GM12878 (cell line): ENCODE measurements around the gene CUTC.

ENCODE experiments used
- ATF2 ChIP-seq: IDR thresholded peaks from 2 replicates; pipeline ENCODE4 v1.6.1; 2012; ENCODE audit warnings: low read length, inconsistent platforms
- BHLHE40 ChIP-seq, 2 experiments: fragments of 450-650 bp in 1 of 2; IDR thresholded peaks; 2 replicates each; pipeline ENCODE4 v1.6.1; 2011 to 2017; ENCODE audit warnings: low read depth in 2 of 2, borderline replicate concordance in 1 of 2, improper control_type of control experiment in 1 of 2, low read length in 1 of 2, mild to moderate bottlenecking in 1 of 2
- DPF2 ChIP-seq: fragments of 450-650 bp; IDR thresholded peaks from 2 replicates; pipeline ENCODE4 v1.6.1; 2017; ENCODE audit warnings: mild to moderate bottlenecking
- E2F8 ChIP-seq: fragments of 450-650 bp; IDR thresholded peaks from 2 replicates; pipeline ENCODE4 v1.6.1; 2018; ENCODE audit warnings: mild to moderate bottlenecking, low read depth, moderate library complexity; ENCODE audit not compliant: partially characterized antibody
- EP300 ChIP-seq, 2 experiments: fragments of 150-350 bp in 1 of 2; IDR thresholded peaks; 2 replicates each; pipeline ENCODE4 v1.6.1; 2011 to 2012; ENCODE audit warnings: low read depth in 2 of 2, low read length in 2 of 2, borderline replicate concordance in 1 of 2, improper control_type of control experiment in 1 of 2, inconsistent platforms in 1 of 2; ENCODE audit not compliant: control insufficient read depth in 1 of 2
- MEF2B ChIP-seq: fragments of 450-650 bp; IDR thresholded peaks from 2 replicates; pipeline ENCODE4 v1.6.1; 2018; ENCODE audit warnings: mild to moderate bottlenecking, moderate library complexity; ENCODE audit not compliant: partially characterized antibody, poor library complexity, severe bottlenecking
- MYC ChIP-seq: IDR thresholded peaks from 2 replicates; pipeline ENCODE4 v1.6.1; 2011; ENCODE audit warnings: mild to moderate bottlenecking, low read length, moderate library complexity, inconsistent platforms; ENCODE audit not compliant: insufficient read depth, insufficient replicate concordance, insufficient read length, severe bottlenecking
- POLR2AphosphoS5 ChIP-seq: IDR thresholded peaks from 2 replicates; pipeline ENCODE4 v1.6.1; 2011; ENCODE audit warnings: mild to moderate bottlenecking, low read length, inconsistent platforms
- REST ChIP-seq: IDR thresholded peaks from 2 replicates; pipeline ENCODE4 v1.6.1; 2012; ENCODE audit warnings: mild to moderate bottlenecking, low read depth, low read length
- USF1 ChIP-seq: IDR thresholded peaks from 2 replicates; pipeline ENCODE4 v1.6.1; 2011; ENCODE audit warnings: borderline replicate concordance, low read depth, mild to moderate bottlenecking, moderate library complexity, mixed read lengths, low read length; ENCODE audit not compliant: insufficient read depth; ENCODE audit errors: extremely low read length
- USF2 ChIP-seq: IDR thresholded peaks from 2 replicates; pipeline ENCODE4 v1.6.1; 2011; ENCODE audit warnings: low read depth, low read length, improper control_type of control experiment, borderline replicate concordance

- no peak for TF ChIP-seq E2F8
- TF ChIP-seq USF1: no peak
- no peak for TF ChIP-seq USF2
- TF ChIP-seq MYC: no peak
- TF ChIP-seq REST: no peak
- TF ChIP-seq MEF2B: no peak
- TF ChIP-seq DPF2: no peak
- TF ChIP-seq EP300 (IDR thresholded peaks at IDR 0.05; ENCODE audit: borderline replicate concordance in 1 of 2, control insufficient read depth in 1 of 2, low read depth in 2 of 2, low read length in 2 of 2): no peak
- no peak for TF ChIP-seq ATF2
- TF ChIP-seq POLR2AphosphoS5: no peak
- no peak for TF ChIP-seq BHLHE40 (IDR thresholded peaks at IDR 0.05; ENCODE audit: borderline replicate concordance in 1 of 2, low read depth in 2 of 2, low read length in 1 of 2)
Measured at GRCh38 chr10:99804471-99804870, 72.4 kb downstream of the CUTC start.
